K562 (cell line): Measurements from ENCODE around the gene KCNQ4. TPM values are rescaled to one million over a fixed set of nuclear protein-coding genes. Genes with fewer than 3 reads are reported as not detected.

Experiments
- ARNT ChIP-seq, 2 experiments: fragments of 450-650 bp; IDR thresholded peaks; 2 replicates each; pipeline ENCODE4 v1.6.1; 2016; ENCODE audit warnings: mild to moderate bottlenecking in 1 of 2
- BCLAF1 ChIP-seq, 2 experiments: fragments of 450-650 bp in 1 of 2; IDR thresholded peaks; 2 replicates each; pipeline ENCODE4 v1.6.1; 2011 to 2017; ENCODE audit warnings: low read depth in 2 of 2, antibody characterized with exemption in 1 of 2, borderline replicate concordance in 1 of 2, low read length in 1 of 2, mild to moderate bottlenecking in 1 of 2, mixed read lengths in 1 of 2; ENCODE audit not compliant: control insufficient read depth in 1 of 2
- CSDE1 ChIP-seq, 2 experiments: fragments of 450-650 bp; IDR thresholded peaks; 2 replicates each; pipeline ENCODE4 v1.6.1; 2016; ENCODE audit warnings: mild to moderate bottlenecking in 1 of 2
- E4F1 ChIP-seq: fragments of 250-450 bp; sonication (Bioruptor Pico); IDR thresholded peaks from 2 replicates; pipeline ENCODE4 v1.5.0; 2021; ENCODE audit warnings: mild to moderate bottlenecking, borderline replicate concordance
- EP300 ChIP-seq: IDR thresholded peaks from 2 replicates; pipeline ENCODE4 v1.6.1; 2012; ENCODE audit warnings: low read length, improper control_type of control experiment
- HDAC1 ChIP-seq, 2 experiments: fragments of 450-650 bp; IDR thresholded peaks; 2 replicates each; pipeline ENCODE4 v1.6.1; 2016 to 2017; ENCODE audit warnings: inconsistent platforms in 1 of 2, mild to moderate bottlenecking in 1 of 2, moderate library complexity in 1 of 2
- HMGN3 ChIP-seq: IDR thresholded peaks from 2 replicates; pipeline ENCODE4 v1.6.1; 2011; ENCODE audit warnings: borderline replicate concordance, low read depth, mild to moderate bottlenecking, mixed read lengths, low read length; ENCODE audit not compliant: insufficient read length; ENCODE audit errors: extremely low read depth
- HNRNPH1 ChIP-seq: fragments of 200-400 bp; formaldehyde crosslinking; optimal IDR thresholded peaks from 2 replicates; pipeline ENCODE3; 2017; ENCODE audit warnings: low read depth, mild to moderate bottlenecking, low read length, moderate library complexity
- KHSRP ChIP-seq: fragments of 450-650 bp; IDR thresholded peaks from 2 replicates; pipeline ENCODE4 v1.6.1; 2017
- MCM7 ChIP-seq, 2 experiments: fragments of 450-650 bp; IDR thresholded peaks; 2 replicates each; pipeline ENCODE4 v1.6.1; 2016 to 2018
- POLR3A ChIP-seq: IDR thresholded peaks from 2 replicates; pipeline ENCODE4 v1.6.1; 2011; ENCODE audit warnings: borderline replicate concordance, mild to moderate bottlenecking, moderate library complexity; ENCODE audit not compliant: insufficient read length, insufficient read depth; ENCODE audit errors: extremely low read depth
- PRPF4 ChIP-seq: fragments of 200-400 bp; formaldehyde crosslinking; IDR thresholded peaks from one replicate; pipeline ENCODE4 v1.6.1; 2017; ENCODE audit warnings: low read length, low read depth, mild to moderate bottlenecking; ENCODE audit not compliant: insufficient read depth, poor library complexity, severe bottlenecking
- PTTG1 ChIP-seq: fragments of 450-650 bp; IDR thresholded peaks from 2 replicates; pipeline ENCODE4 v1.6.1; 2016; ENCODE audit warnings: low read depth, mild to moderate bottlenecking, missing genetic modification characterization, missing compliant biosample characterization
- RAD51 ChIP-seq: fragments of 450-650 bp; IDR thresholded peaks from 2 replicates; pipeline ENCODE4 v1.7.1; 2016; ENCODE audit warnings: low read depth, mild to moderate bottlenecking, borderline replicate concordance
- SNRNP70 ChIP-seq: fragments of 200-400 bp; formaldehyde crosslinking; optimal IDR thresholded peaks from 2 replicates; pipeline ENCODE3; 2017; ENCODE audit warnings: low read depth, low read length
- TAL1 ChIP-seq: fragments of 450-650 bp; IDR thresholded peaks from 2 replicates; pipeline ENCODE4 v1.6.1; 2016; ENCODE audit warnings: mild to moderate bottlenecking
- TOE1 ChIP-seq, 2 experiments: fragments of 450-650 bp in 1 of 2; sonication (generic) in 1 of 2; formaldehyde crosslinking in 1 of 2; IDR thresholded peaks; 2 replicates each; pipeline versions ENCODE4 v1.7.1 to v1.8.0; 2016 to 2022; ENCODE audit warnings: borderline replicate concordance in 2 of 2, mild to moderate bottlenecking in 2 of 2, antibody characterized with exemption in 1 of 2, inconsistent platforms in 1 of 2, low read depth in 1 of 2, missing genetic modification reagents in 1 of 2, moderate library complexity in 1 of 2
- ZNF124 ChIP-seq: sonication (generic); formaldehyde crosslinking; IDR thresholded peaks from 2 replicates; pipeline ENCODE4 v1.8.1; 2022; ENCODE audit warnings: missing genetic modification reagents
- ZNF707 ChIP-seq: fragments of 250-450 bp; sonication (Bioruptor Pico); conservative IDR thresholded peaks from 2 replicates; pipeline ENCODE4 v1.8.0; 2022; ENCODE audit warnings: inconsistent platforms, mild to moderate bottlenecking, moderate library complexity
- polyA plus RNA-seq, 8 experiments: library from polyadenylated mRNA; depleted of rRNA in 4 of 8; stranded (reverse) in 5 of 8; unstranded in 3 of 8; fragments of >200 nt; fragmentation: Nextera tagmentation in 2 of 8; fragmentation: Illumina TruSeq in 1 of 8; extraction: Ambion mirVana in 2 of 8; extraction: Trizol in 1 of 8; gene quantifications; 2 replicates each; pipeline versions ENCODE4 v1.2.1 to v1.2.3, GENCODE V29; 2011 to 2014; ENCODE audit warnings: inconsistent platforms in 1 of 8, missing spikeins in 1 of 8
- total RNA-seq, 7 experiments: library from RNA; depleted of rRNA in 6 of 7; stranded (reverse); fragments of >200 nt in 6 of 7; fragmentation: Illumina TruSeq in 2 of 7; extraction: Trizol in 2 of 7; gene quantifications; 2 replicates each; pipeline versions ENCODE4 v1.2.1 to v1.2.3, GENCODE V29; 2011 to 2021; ENCODE audit warnings: low replicate concordance in 1 of 7
- TF ChIP-seq, protein P1 (sequence below): fragments of 450-650 bp; conservative IDR thresholded peaks from 2 replicates; pipeline ENCODE4 v1.6.1; 2016; ENCODE audit warnings: missing genetic modification characterization, low read depth, mild to moderate bottlenecking, control low read depth, missing compliant biosample characterization

The KCNQ4 gene
- total and polyA plus RNA-seq, 9 of the 15 experiments (the other 6 are each of a cell fraction or from before 2014, with no cell fraction given), result 0.07 to 4.1 (median 0.79) TPM

GRCh38 chr1:40868051-40868723 lies 84.6 kb downstream of the KCNQ4 start (continued):
- TF ChIP-seq HNRNPH1, result no peak
- no peak for TF ChIP-seq ZNF124
- no peak for TF ChIP-seq ZNF707 (CRISPR knock-in tag)
- no peak for TF ChIP-seq PTTG1 (tag)
- peak; percentile 84 for TF ChIP-seq EP300
- TF ChIP-seq PRPF4, result no peak
- TF ChIP-seq HMGN3, result no peak
- TF ChIP-seq KHSRP, result no peak
- no peak; a peak in 1 of 4 replicates for TF ChIP-seq ARNT (IDR thresholded peaks at IDR 0.05)
- 0 out of 2 replicates have a peak, but pooled peaks have one; percentile 25 for TF ChIP-seq TAL1
- no peak for TF ChIP-seq MCM7 (IDR thresholded peaks at IDR 0.05)
- TF ChIP-seq, protein P1, sequence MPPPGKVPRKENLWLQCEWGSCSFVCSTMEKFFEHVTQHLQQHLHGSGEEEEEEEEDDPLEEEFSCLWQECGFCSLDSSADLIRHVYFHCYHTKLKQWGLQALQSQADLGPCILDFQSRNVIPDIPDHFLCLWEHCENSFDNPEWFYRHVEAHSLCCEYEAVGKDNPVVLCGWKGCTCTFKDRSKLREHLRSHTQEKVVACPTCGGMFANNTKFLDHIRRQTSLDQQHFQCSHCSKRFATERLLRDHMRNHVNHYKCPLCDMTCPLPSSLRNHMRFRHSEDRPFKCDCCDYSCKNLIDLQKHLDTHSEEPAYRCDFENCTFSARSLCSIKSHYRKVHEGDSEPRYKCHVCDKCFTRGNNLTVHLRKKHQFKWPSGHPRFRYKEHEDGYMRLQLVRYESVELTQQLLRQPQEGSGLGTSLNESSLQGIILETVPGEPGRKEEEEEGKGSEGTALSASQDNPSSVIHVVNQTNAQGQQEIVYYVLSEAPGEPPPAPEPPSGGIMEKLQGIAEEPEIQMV (tag), result 0 out of 2 replicates have a peak, but pooled peaks have one; percentile 56
- TF ChIP-seq SNRNP70, result no peak
- TF ChIP-seq E4F1 (CRISPR knock-in tag), result no peak
- peak in 1 of 2 experiments; percentile 58; a peak in 2 of 4 replicates for TF ChIP-seq HDAC1 (IDR thresholded peaks at IDR 0.05)
- TF ChIP-seq TOE1 (IDR thresholded peaks at IDR 0.05; ENCODE audit: borderline replicate concordance), result peak; percentile 70; the same call in 1 of the 2 replicates
- TF ChIP-seq TOE1 (CRISPR knock-in tag; IDR thresholded peaks at IDR 0.05; ENCODE audit: borderline replicate concordance, low read depth), result no peak
- peak; percentile 61 for TF ChIP-seq RAD51
- no peak for TF ChIP-seq BCLAF1 (IDR thresholded peaks at IDR 0.05; ENCODE audit: borderline replicate concordance in 1 of 2, control insufficient read depth in 1 of 2, low read depth in 2 of 2, low read length in 1 of 2)
- TF ChIP-seq CSDE1 (IDR thresholded peaks at IDR 0.05), result 0 out of 4 replicates have a peak, but pooled peaks of 1 of the 2 experiments have one; percentile 36
- TF ChIP-seq POLR3A, result no peak
